ENCODE measurements around the gene LRP1-AS.
"Not testable (repeated sequence)": the region's sequence is repeated elsewhere in the genome, so short reads cannot be mapped to it uniquely, and the experiment has no call there.

Gene LRP1-AS

GRCh38 chr12:57138526-57139272, 8.7 kb downstream of the LRP1-AS start:
- no peak for DNase-seq

- no peak for DNase-seq
Measured at GRCh38 chr12:57135527-57136326, 11.7 kb downstream of the LRP1-AS start.

GRCh38 chr12:57134949-57135348, 12.5 kb downstream of the LRP1-AS start:
- DNase-seq, result no peak

GRCh38 chr12:57133916-57134315, 13.5 kb downstream of the LRP1-AS start:
- DNase-seq, result no peak

- no peak for DNase-seq
Measured at GRCh38 chr12:57133013-57133569, 14.3 kb downstream of the LRP1-AS start.

- DNase-seq, result no peak
Measured at GRCh38 chr12:57131896-57132744, 15.3 kb downstream of the LRP1-AS start.

GRCh38 chr12:57130941-57131340, 16.5 kb downstream of the LRP1-AS start:
- no peak for DNase-seq

- DNase-seq, result no peak
Measured at GRCh38 chr12:57129889-57130288, 17.5 kb downstream of the LRP1-AS start.

GRCh38 chr12:57129321-57129842, 18.0 kb downstream of the LRP1-AS start:
- no peak for DNase-seq

GRCh38 chr12:57128519-57129247, 18.7 kb downstream of the LRP1-AS start:
- no peak for DNase-seq

- peak; percentile 66 for DNase-seq
Measured at GRCh38 chr12:57127726-57128518, 19.5 kb downstream of the LRP1-AS start, which contains the start of gene LRP1. Gene LRP1, plus strand, starts transcription at chr12:57128483. Its CDS starts 482 bp downstream, at chr12:57128965.

- peak; percentile 36 for DNase-seq
Measured at GRCh38 chr12:57127101-57127725, 20.2 kb downstream of the LRP1-AS start.

- DNase-seq, result no peak
Measured at GRCh38 chr12:57126561-57126960, 20.9 kb downstream of the LRP1-AS start.

GRCh38 chr12:57126061-57126460, 21.4 kb downstream of the LRP1-AS start:
- no peak for DNase-seq

GRCh38 chr12:57124261-57124877, 23.1 kb downstream of the LRP1-AS start:
- peak; percentile 75 for DNase-seq

GRCh38 chr12:57123813-57124212, 23.6 kb downstream of the LRP1-AS start:
- no peak for DNase-seq

- DNase-seq, result not testable (repeated sequence)
Measured at GRCh38 chr12:57120718-57121117, 26.7 kb downstream of the LRP1-AS start.

GRCh38 chr12:57119294-57120085, 27.9 kb downstream of the LRP1-AS start:
- DNase-seq, result no peak

GRCh38 chr12:57118711-57119271, 28.6 kb downstream of the LRP1-AS start:
- DNase-seq, result no peak
